HFF-Myc (cell line): ENCODE results near the gene CWC27.

Experiments used
- DNase-seq: peaks from one replicate; pipeline ENCODE4 v3.0.0-alpha.2; 2011; ENCODE audit warnings: low read depth; ENCODE audit errors: extremely low read depth
- H3K4me3 ChIP-seq: replicated peaks from 2 replicates; pipeline ENCODE4 v1.5.1; 2011; ENCODE audit warnings: low read depth, mild to moderate bottlenecking, control low read depth, low read length
- CTCF ChIP-seq: IDR thresholded peaks from 2 replicates; pipeline ENCODE4 v1.5.1; 2012; ENCODE audit warnings: mild to moderate bottlenecking, low read depth, low read length, control low read depth; ENCODE audit errors: missing control alignments

Gene CWC27

GRCh38 chr5:64939772-64940510 is 171.2 kb downstream of the CWC27 start:
- TF ChIP-seq CTCF: no peak
- H3K4me3 ChIP-seq: no peak overlapping the region
- no peak for DNase-seq

- DNase-seq: no peak
- no peak overlapping the region for H3K4me3 ChIP-seq
- TF ChIP-seq CTCF: no peak
These were observed 173.7 kb downstream of the CWC27 start for GRCh38 chr5:64942460-64942859.

DNA sequence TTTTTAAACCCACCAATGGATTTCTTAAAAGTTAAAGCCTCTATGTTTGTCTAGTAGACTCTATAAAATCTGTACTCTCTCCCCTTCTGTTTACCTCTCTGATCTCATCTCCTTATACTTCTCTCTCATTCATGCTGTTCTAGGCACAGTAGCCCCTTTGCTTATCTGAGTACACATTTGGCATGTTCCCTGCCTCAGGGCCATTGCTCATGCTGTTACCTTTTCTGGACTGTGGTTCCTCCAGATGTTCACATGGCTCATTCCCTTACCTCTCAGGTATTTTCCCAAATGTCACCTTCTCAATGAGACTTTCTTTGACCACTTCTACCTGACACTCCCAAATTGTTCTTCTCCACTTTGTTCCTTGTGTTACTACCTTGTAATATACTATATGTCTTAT is 176.1 kb downstream of the CWC27 start:
- no peak for TF ChIP-seq CTCF
- H3K4me3 ChIP-seq: no peak overlapping the region
- no peak for DNase-seq

DNA sequence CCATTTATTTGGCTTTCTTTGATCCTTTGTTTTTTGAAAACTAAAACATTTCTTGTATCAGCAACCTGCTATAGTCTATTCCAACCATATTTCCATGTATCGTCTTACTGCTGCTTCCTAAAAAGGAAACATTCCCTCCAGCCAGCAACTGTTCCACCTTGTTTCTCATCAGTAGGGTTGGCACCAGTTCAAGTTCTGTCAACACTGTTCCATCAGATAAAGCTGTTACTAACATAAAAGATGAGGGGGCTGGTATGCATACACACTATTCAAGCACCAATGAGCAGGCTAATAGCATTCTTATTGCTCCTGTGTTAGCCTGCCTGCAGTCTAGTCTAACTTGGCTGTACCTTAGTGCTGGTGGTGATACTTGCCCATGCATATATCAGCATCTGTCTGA is 178.3 kb downstream of the CWC27 start:
- H3K4me3 ChIP-seq: no peak overlapping the region
- DNase-seq: no peak
- no peak for TF ChIP-seq CTCF

DNA sequence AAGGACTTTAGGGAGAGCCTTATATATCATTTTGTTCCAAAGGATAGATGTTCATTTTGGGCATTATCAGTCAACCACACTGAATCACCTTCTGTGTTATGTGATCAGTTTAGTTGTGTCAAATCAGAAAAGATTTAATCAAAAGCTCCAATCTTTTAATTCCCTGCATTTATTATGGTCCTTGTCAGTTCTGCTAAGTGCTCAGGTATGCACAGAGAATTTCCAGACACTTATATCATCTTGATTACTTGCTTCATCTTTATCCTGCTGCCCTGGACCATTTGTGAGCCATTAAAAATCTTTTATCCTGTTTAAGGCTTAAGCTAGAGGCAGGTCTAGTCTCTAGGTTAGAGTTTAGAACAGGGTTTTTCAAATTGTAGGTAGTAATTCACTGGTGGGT is 179.1 kb downstream of the CWC27 start:
- DNase-seq: no peak
- no peak overlapping the region for H3K4me3 ChIP-seq
- no peak for TF ChIP-seq CTCF

- no peak for DNase-seq
- TF ChIP-seq CTCF: no peak
- H3K4me3 ChIP-seq: no peak overlapping the region
These were observed 180.6 kb downstream of the CWC27 start for GRCh38 chr5:64949331-64949730.
